ENCODE results near the gene CYBC1. TPM values are rescaled to one million over a fixed set of nuclear protein-coding genes. Genes with fewer than 3 reads are reported as not detected.

The CYBC1 gene
- polyA plus RNA-seq, 1 donor from 2014 or later: 66.6 TPM

DNA sequence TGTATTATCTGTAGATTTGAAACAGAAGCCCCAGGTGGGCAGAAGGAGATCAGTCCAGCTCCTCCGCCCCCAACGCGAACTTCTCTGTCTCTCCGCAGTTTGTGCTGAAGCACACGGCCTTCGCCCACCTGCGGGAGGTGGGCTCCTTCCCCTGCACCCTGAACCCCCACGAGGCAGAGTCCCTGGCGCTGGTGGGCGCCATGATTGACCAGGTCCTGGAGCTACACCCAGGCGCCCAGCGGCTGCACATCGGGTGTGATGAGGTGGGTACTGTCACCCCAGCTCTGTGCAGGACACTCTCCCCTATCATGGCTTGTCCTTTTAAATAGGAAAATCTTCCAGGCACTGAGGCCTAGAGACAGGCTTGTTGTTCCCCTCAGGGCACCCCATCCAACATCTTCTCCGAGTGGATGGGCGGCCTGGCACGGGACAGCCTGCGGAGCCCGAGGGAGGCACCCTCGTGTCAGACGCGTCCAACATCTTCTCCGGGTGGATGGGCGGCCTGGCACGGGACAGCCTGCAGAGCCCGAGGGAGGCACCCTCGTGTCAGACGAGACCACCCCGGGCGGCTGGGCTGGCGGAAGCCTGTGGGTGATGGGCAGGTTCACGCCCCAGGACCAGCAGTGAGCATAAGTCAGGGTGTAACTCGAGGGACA is 16.9 kb downstream of the CYBC1 start:
- H3K4me2 ChIP-seq (ENCODE audit: low read length): no peak overlapping the region
- no peaks in the 10 kb centered on the region for H3K36me3 ChIP-seq (ENCODE audit: insufficient read depth, low read length)
- no peaks in the 10 kb centered on the region for H3K9me3 ChIP-seq (ENCODE audit: low read length)
- H3K9me2 ChIP-seq (ENCODE audit: insufficient read depth, low read length): no peaks in the 10 kb centered on the region
- no peaks in the 10 kb centered on the region for H3F3A ChIP-seq (ENCODE audit: insufficient read depth, low read length, poor library complexity, severe bottlenecking)
- H3K4me3 ChIP-seq (ENCODE audit: low read length): no peak overlapping the region
- no peak overlapping the region for H3K9ac ChIP-seq (ENCODE audit: low read length)
- no peaks in the 10 kb centered on the region for H3K79me2 ChIP-seq (replicated peaks; ENCODE audit: insufficient read depth, low read length)
- no peaks in the 10 kb centered on the region for H3K27me3 ChIP-seq (ENCODE audit: insufficient read depth, low read depth, low read length)
- TF ChIP-seq EZH2 (IDR thresholded peaks at IDR 0.05; ENCODE audit: borderline replicate concordance, insufficient read depth, low read length, poor library complexity, severe bottlenecking) (no peak), MXI1 (conservative IDR thresholded peaks at IDR 0.05; ENCODE audit: poor library complexity, severe bottlenecking) (no peak), RAD21 (conservative IDR thresholded peaks at IDR 0.05) (no peak), SMC3 (conservative IDR thresholded peaks at IDR 0.05; ENCODE audit: poor library complexity) (no peak), POLR2AphosphoS5 (IDR thresholded peaks at IDR 0.05) (no peak)
- TF ChIP-seq, protein P1, sequence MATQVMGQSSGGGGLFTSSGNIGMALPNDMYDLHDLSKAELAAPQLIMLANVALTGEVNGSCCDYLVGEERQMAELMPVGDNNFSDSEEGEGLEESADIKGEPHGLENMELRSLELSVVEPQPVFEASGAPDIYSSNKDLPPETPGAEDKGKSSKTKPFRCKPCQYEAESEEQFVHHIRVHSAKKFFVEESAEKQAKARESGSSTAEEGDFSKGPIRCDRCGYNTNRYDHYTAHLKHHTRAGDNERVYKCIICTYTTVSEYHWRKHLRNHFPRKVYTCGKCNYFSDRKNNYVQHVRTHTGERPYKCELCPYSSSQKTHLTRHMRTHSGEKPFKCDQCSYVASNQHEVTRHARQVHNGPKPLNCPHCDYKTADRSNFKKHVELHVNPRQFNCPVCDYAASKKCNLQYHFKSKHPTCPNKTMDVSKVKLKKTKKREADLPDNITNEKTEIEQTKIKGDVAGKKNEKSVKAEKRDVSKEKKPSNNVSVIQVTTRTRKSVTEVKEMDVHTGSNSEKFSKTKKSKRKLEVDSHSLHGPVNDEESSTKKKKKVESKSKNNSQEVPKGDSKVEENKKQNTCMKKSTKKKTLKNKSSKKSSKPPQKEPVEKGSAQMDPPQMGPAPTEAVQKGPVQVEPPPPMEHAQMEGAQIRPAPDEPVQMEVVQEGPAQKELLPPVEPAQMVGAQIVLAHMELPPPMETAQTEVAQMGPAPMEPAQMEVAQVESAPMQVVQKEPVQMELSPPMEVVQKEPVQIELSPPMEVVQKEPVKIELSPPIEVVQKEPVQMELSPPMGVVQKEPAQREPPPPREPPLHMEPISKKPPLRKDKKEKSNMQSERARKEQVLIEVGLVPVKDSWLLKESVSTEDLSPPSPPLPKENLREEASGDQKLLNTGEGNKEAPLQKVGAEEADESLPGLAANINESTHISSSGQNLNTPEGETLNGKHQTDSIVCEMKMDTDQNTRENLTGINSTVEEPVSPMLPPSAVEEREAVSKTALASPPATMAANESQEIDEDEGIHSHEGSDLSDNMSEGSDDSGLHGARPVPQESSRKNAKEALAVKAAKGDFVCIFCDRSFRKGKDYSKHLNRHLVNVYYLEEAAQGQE (IDR thresholded peaks at IDR 0.05; ENCODE audit: borderline replicate concordance): no peak
- H4K20me1 ChIP-seq (ENCODE audit: insufficient read depth): no peaks in the 10 kb centered on the region
- H2AFZ ChIP-seq (ENCODE audit: low read depth, low read length): no peak overlapping the region
- H3K27ac ChIP-seq (ENCODE audit: low read length): no peak overlapping the region

DNA sequence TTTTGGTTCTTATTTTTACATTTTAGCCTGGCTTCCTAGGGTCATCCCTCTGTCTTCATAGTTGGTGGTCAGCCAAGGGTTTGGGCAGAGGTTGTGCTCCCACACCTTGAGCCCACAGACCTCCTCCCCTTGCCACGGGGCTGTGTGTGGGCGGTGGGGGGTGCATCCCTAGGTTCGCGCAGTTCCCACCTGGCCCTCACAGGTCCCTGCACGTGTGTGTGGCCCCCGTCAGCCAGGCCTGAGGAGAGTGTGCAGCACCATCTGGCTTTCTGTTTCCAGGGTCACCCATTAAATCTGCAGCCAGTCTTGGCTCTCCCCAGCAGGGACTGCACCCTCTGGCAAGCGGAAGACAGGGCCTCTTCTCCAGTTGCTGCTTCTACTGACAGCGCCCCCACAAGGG is 18.5 kb downstream of the CYBC1 start:
- Histone ChIP-seq H4K20me1 (ENCODE audit: insufficient read depth) (no peaks in the 10 kb centered on the region), H3K9me2 (ENCODE audit: insufficient read depth, low read length) (no peaks in the 10 kb centered on the region), H3K36me3 (ENCODE audit: insufficient read depth, low read length) (no peaks in the 10 kb centered on the region), H3K27me3 (ENCODE audit: insufficient read depth, low read depth, low read length) (no peaks in the 10 kb centered on the region), H3K27ac (ENCODE audit: low read length) (no peak overlapping the region), H3K9ac (ENCODE audit: low read length) (no peak overlapping the region), H3F3A (ENCODE audit: insufficient read depth, low read length, poor library complexity, severe bottlenecking) (no peaks in the 10 kb centered on the region), H3K4me2 (ENCODE audit: low read length) (no peak overlapping the region), H2AFZ (ENCODE audit: low read depth, low read length) (no peak overlapping the region), H3K4me3 (ENCODE audit: low read length) (no peak overlapping the region), H3K9me3 (ENCODE audit: low read length) (no peaks in the 10 kb centered on the region), H3K79me2 (replicated peaks; ENCODE audit: insufficient read depth, low read length) (no peaks in the 10 kb centered on the region)
- TF ChIP-seq POLR2AphosphoS5 (IDR thresholded peaks at IDR 0.05) (no peak), EZH2 (IDR thresholded peaks at IDR 0.05; ENCODE audit: borderline replicate concordance, insufficient read depth, low read length, poor library complexity, severe bottlenecking) (no peak), RAD21 (conservative IDR thresholded peaks at IDR 0.05) (no peak)
- TF ChIP-seq, protein P1 (IDR thresholded peaks at IDR 0.05; ENCODE audit: borderline replicate concordance): no peak

Data from neural cell (in vitro differentiated cells).